ENCODE results near the gene NPTXR. TPM values are rescaled to one million over a fixed set of nuclear protein-coding genes. Genes with fewer than 3 reads are reported as not detected.
A peak's percentile ranks its signal among the peaks of the same experiment; 100 is the strongest.

Gene NPTXR
- total and polyA plus RNA-seq, 2 donors (not counting 1 experiment from before 2014, with no cell fraction given) = 1.0 to 2.0 TPM

DNA sequence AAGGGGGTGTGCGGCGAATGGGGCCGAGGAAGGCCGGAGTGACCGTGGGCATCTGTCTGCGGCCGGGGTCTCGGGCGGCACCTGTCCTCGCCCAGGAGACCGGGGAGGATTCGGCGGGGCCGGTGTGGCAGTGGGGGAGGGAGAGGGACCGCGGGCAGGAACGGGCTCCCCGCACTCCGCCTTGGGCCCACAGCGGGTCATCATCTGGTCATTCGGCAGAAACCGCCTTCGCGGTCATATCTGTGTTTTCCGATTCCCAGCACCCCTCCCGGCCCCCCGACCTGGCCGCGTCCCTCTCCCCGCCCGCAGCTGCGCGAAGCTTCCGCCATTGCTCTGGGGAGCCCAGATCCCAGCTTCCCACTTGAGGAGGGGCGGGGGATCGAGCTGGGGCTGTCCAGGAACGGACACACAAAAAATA lies 29.0 kb upstream of the NPTXR start:
- H4K20me1 ChIP-seq (ENCODE audit: control insufficient read depth, extremely low read depth, insufficient read depth, low read length) = peaks cover 2% of the 10 kb centered on the region
- peaks cover 2% of the 10 kb centered on the region for H3K4me1 ChIP-seq (ENCODE audit: control insufficient read depth, extremely low read depth, insufficient read depth, low read length)
- H3K9me3 ChIP-seq (ENCODE audit: control insufficient read depth, insufficient read depth, low read depth, low read length) = no peaks in the 10 kb centered on the region
- peak overlapping the region; percentile 47 to 79 (median 66) for H3K4me3 ChIP-seq (replicated peaks in 1 of 4; ENCODE audit: control extremely low read depth in 1 of 4, insufficient read depth in 1 of 4, low read depth in 3 of 4, low read length in 4 of 4)
- H3K36me3 ChIP-seq (ENCODE audit: control insufficient read depth, insufficient read depth, low read length) = peaks cover 10% of the 10 kb centered on the region
- H3K79me2 ChIP-seq (ENCODE audit: control insufficient read depth, insufficient read depth, low read length) = peaks cover 16% of the 10 kb centered on the region
- peak overlapping the region; percentile 67 for H3K9ac ChIP-seq (ENCODE audit: insufficient read depth, low read length)
- peaks cover 13% of the 10 kb centered on the region for H3K27me3 ChIP-seq (ENCODE audit: control insufficient read depth, insufficient read depth, low read length)
- peak overlapping the region; percentile 79 for H3K27ac ChIP-seq (ENCODE audit: insufficient read depth, low read length)
- DNase-seq (ENCODE audit: low read depth in 2 of 2) = peak; percentile 49 to 57
- H2AFZ ChIP-seq (ENCODE audit: low read length) = peak overlapping the region; percentile 75
- TF ChIP-seq, protein P1, sequence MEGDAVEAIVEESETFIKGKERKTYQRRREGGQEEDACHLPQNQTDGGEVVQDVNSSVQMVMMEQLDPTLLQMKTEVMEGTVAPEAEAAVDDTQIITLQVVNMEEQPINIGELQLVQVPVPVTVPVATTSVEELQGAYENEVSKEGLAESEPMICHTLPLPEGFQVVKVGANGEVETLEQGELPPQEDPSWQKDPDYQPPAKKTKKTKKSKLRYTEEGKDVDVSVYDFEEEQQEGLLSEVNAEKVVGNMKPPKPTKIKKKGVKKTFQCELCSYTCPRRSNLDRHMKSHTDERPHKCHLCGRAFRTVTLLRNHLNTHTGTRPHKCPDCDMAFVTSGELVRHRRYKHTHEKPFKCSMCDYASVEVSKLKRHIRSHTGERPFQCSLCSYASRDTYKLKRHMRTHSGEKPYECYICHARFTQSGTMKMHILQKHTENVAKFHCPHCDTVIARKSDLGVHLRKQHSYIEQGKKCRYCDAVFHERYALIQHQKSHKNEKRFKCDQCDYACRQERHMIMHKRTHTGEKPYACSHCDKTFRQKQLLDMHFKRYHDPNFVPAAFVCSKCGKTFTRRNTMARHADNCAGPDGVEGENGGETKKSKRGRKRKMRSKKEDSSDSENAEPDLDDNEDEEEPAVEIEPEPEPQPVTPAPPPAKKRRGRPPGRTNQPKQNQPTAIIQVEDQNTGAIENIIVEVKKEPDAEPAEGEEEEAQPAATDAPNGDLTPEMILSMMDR (conservative IDR thresholded peaks at IDR 0.05 in 1 of 2, IDR thresholded peaks at IDR 0.05 in 1 of 2; ENCODE audit: low read depth in 1 of 2, low read length in 2 of 2) = no peak
- no peak for TF ChIP-seq EZH2 (IDR thresholded peaks at IDR 0.05; ENCODE audit: low read length, missing control alignments)
- H3K4me2 ChIP-seq (ENCODE audit: extremely low read depth, insufficient read depth, low read length) = peak overlapping the region; percentile 94

GRCh38 chr22:38872172-38872830 lies 28.5 kb upstream of the NPTXR start, which contains the start of gene CBX6:
CBX6 (minus strand) TSS chr22:38872216; CDS start chr22:38872190, 26 bp downstream.
- peaks cover 13% of the 10 kb centered on the region for H3K27me3 ChIP-seq (ENCODE audit: control insufficient read depth, insufficient read depth, low read length)
- peak within 1 kb of the TSS; percentile 94 for H3K4me2 ChIP-seq (ENCODE audit: extremely low read depth, insufficient read depth, low read length)
- peak within 1 kb of the TSS; percentile 79 for H3K27ac ChIP-seq (ENCODE audit: insufficient read depth, low read length)
- H3K36me3 ChIP-seq (ENCODE audit: control insufficient read depth, insufficient read depth, low read length) = peaks cover 10% of the 10 kb centered on the region
- peaks cover 16% of the 10 kb centered on the region for H3K79me2 ChIP-seq (ENCODE audit: control insufficient read depth, insufficient read depth, low read length)
- TF ChIP-seq, protein P1 (conservative IDR thresholded peaks at IDR 0.05 in 1 of 2, IDR thresholded peaks at IDR 0.05 in 1 of 2; ENCODE audit: low read depth in 1 of 2, low read length in 2 of 2) = no peak
- no peak for TF ChIP-seq EZH2 (IDR thresholded peaks at IDR 0.05; ENCODE audit: low read length, missing control alignments)
- H4K20me1 ChIP-seq (ENCODE audit: control insufficient read depth, extremely low read depth, insufficient read depth, low read length) = peaks cover 2% of the 10 kb centered on the region
- H3K9me3 ChIP-seq (ENCODE audit: control insufficient read depth, insufficient read depth, low read depth, low read length) = no peaks in the 10 kb centered on the region
- peak within 1 kb of the TSS; percentile 73 to 84 (median 78) for H3K4me3 ChIP-seq (replicated peaks in 1 of 4; ENCODE audit: control extremely low read depth in 1 of 4, insufficient read depth in 1 of 4, low read depth in 3 of 4, low read length in 4 of 4)
- peak within 1 kb of the TSS; percentile 75 for H2AFZ ChIP-seq (ENCODE audit: low read length)
- peak; percentile 91 to 93 for DNase-seq (ENCODE audit: low read depth in 2 of 2)
- peaks cover 2% of the 10 kb centered on the region for H3K4me1 ChIP-seq (ENCODE audit: control insufficient read depth, extremely low read depth, insufficient read depth, low read length)
- H3K9ac ChIP-seq (ENCODE audit: insufficient read depth, low read length) = peak within 1 kb of the TSS; percentile 67

DNA sequence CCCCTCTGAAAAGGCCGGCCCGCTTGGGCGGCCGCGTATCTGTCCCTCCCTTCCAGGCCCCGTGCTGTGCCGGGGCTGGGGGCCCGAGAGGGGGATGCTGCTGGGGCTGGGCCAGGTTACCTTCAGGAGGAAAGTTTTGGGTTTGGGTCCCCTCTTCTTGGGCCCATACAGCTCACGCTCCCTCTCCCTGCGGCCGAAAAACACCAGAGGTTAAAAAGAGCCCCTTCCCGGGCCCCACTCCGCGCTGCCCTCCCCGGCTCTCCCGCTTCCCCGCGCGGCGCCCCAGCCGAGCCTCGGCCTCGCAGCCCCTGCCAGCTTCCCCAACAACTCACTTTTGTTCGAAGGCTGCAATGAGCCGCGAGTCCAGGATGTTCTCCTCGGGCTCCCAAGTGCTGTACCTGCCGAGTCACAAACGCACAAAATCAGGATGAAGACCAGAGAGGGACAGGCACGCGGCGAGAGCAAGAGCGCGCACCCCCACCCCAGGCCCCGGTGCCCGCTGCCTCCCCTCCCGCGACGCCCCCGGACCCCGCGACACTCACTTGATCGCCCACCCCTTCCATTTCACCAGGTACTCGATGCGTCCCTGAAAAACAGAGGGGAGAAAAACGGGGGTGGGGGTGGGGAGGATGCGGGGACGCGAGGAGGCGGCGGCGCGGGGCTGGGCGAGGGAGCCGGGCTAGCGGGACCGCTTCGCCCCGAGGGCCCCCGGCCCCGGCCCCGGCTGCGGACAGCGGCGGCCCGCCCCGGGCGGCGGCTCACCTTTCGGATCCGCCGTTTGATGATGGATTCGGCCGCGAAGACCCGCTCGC lies 27.7 kb upstream of the NPTXR start:
- Histone ChIP-seq H2AFZ (ENCODE audit: low read length) (peak overlapping the region; percentile 51), H3K9ac (ENCODE audit: insufficient read depth, low read length) (peak overlapping the region; percentile 66)
- DNase-seq (ENCODE audit: low read depth in 2 of 2) = no peak

More for the DNA sequence above, 27.7 kb upstream of the NPTXR start:
- Histone ChIP-seq H4K20me1 (ENCODE audit: control insufficient read depth, extremely low read depth, insufficient read depth, low read length) (peaks cover 2% of the 10 kb centered on the region), H3K36me3 (ENCODE audit: control insufficient read depth, insufficient read depth, low read length) (peaks cover 13% of the 10 kb centered on the region), H3K27ac (ENCODE audit: insufficient read depth, low read length) (peak overlapping the region; percentile 51), H3K27me3 (ENCODE audit: control insufficient read depth, insufficient read depth, low read length) (peaks cover 13% of the 10 kb centered on the region), H3K4me2 (ENCODE audit: extremely low read depth, insufficient read depth, low read length) (peak overlapping the region; percentile 92), H3K4me1 (ENCODE audit: control insufficient read depth, extremely low read depth, insufficient read depth, low read length) (peaks cover 2% of the 10 kb centered on the region), H3K79me2 (ENCODE audit: control insufficient read depth, insufficient read depth, low read length) (peaks cover 16% of the 10 kb centered on the region), H3K9me3 (ENCODE audit: control insufficient read depth, insufficient read depth, low read depth, low read length) (no peaks in the 10 kb centered on the region), H3K4me3 (replicated peaks in 1 of 4; ENCODE audit: control extremely low read depth in 1 of 4, insufficient read depth in 1 of 4, low read depth in 3 of 4, low read length in 4 of 4) (peak overlapping the region; percentile 60 to 84 (median 78))
- no peak for TF ChIP-seq EZH2 (IDR thresholded peaks at IDR 0.05; ENCODE audit: low read length, missing control alignments)
- TF ChIP-seq, protein P1 (conservative IDR thresholded peaks at IDR 0.05 in 1 of 2, IDR thresholded peaks at IDR 0.05 in 1 of 2; ENCODE audit: low read depth in 1 of 2, low read length in 2 of 2) = no peak
